Measurements from ENCODE around the gene PTPN20.

Gene PTPN20

DNA sequence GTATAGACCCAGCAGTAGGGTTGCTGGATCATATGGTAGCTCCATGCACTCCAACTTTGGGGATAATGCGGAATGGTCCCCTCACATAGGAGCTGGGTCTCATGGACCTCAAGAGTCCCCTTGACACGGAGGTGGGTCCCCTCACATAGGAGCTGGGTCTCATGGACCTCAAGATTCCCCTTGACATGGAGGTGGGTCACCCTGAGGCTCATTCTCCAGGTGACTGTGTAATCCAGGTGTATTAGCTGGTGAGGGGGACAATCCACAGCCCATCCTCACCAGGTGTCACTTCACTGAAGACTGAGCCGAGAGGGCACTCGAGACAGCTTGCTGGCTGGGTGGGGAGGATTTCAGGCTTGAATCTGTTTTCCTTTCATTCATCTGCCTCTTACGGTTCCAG lies 121.9 kb downstream of the PTPN20 start (continued):
- TF ChIP-seq, protein P1, sequence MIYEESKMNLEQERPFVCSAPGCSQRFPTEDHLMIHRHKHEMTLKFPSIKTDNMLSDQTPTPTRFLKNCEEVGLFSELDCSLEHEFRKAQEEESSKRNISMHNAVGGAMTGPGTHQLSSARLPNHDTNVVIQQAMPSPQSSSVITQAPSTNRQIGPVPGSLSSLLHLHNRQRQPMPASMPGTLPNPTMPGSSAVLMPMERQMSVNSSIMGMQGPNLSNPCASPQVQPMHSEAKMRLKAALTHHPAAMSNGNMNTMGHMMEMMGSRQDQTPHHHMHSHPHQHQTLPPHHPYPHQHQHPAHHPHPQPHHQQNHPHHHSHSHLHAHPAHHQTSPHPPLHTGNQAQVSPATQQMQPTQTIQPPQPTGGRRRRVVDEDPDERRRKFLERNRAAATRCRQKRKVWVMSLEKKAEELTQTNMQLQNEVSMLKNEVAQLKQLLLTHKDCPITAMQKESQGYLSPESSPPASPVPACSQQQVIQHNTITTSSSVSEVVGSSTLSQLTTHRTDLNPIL (CRISPR knock-in tag; IDR thresholded peaks at IDR 0.05; ENCODE audit: low read depth): no peak

DNA sequence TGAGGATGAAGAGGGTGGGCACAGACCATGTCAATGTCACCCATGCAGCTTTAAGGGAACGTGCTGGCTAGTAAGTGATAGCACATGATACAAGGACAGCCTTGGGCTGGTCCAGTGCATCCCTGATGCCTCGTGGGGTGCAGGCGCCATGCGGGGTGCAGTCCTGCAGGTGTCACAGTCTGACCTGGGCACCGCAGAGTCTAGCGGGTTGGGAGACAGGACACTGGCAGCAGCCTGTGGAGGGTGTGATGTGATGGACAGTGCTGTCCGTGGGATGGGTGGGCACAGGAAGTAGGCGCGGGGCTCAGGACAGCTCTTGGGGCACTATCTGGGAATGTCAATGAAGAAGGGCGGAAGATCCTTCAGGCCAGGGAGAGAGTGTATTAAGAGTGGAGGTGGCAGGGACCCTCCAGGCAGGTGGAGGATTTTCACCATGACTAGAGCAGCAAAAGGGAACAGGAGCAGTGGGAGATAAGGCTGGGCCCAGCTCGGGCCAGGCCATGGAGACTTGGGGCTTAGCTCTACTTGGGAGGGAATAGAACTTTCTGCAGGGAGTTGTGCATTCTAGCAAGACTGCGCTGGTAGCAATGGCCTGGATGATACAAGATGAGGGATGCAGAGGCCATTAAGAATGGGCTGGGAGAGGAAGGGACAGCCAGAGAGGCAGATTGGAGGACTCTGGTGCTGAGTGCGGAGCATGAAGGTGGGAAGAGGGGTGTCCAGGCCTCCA lies 122.5 kb downstream of the PTPN20 start:
- no peak for ATAC-seq
- no peak for TF ChIP-seq TOX (CRISPR knock-in tag; IDR thresholded peaks at IDR 0.05; ENCODE audit: borderline replicate concordance)
- no peak for TF ChIP-seq PPARA (CRISPR knock-in tag; IDR thresholded peaks at IDR 0.05; ENCODE audit: borderline replicate concordance)
- TF ChIP-seq, protein P2, sequence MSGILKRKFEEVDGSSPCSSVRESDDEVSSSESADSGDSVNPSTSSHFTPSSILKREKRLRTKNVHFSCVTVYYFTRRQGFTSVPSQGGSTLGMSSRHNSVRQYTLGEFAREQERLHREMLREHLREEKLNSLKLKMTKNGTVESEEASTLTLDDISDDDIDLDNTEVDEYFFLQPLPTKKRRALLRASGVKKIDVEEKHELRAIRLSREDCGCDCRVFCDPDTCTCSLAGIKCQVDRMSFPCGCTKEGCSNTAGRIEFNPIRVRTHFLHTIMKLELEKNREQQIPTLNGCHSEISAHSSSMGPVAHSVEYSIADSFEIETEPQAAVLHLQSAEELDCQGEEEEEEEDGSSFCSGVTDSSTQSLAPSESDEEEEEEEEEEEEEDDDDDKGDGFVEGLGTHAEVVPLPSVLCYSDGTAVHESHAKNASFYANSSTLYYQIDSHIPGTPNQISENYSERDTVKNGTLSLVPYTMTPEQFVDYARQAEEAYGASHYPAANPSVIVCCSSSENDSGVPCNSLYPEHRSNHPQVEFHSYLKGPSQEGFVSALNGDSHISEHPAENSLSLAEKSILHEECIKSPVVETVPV (CRISPR knock-in tag; IDR thresholded peaks at IDR 0.05): no peak
- TF ChIP-seq, protein P3, sequence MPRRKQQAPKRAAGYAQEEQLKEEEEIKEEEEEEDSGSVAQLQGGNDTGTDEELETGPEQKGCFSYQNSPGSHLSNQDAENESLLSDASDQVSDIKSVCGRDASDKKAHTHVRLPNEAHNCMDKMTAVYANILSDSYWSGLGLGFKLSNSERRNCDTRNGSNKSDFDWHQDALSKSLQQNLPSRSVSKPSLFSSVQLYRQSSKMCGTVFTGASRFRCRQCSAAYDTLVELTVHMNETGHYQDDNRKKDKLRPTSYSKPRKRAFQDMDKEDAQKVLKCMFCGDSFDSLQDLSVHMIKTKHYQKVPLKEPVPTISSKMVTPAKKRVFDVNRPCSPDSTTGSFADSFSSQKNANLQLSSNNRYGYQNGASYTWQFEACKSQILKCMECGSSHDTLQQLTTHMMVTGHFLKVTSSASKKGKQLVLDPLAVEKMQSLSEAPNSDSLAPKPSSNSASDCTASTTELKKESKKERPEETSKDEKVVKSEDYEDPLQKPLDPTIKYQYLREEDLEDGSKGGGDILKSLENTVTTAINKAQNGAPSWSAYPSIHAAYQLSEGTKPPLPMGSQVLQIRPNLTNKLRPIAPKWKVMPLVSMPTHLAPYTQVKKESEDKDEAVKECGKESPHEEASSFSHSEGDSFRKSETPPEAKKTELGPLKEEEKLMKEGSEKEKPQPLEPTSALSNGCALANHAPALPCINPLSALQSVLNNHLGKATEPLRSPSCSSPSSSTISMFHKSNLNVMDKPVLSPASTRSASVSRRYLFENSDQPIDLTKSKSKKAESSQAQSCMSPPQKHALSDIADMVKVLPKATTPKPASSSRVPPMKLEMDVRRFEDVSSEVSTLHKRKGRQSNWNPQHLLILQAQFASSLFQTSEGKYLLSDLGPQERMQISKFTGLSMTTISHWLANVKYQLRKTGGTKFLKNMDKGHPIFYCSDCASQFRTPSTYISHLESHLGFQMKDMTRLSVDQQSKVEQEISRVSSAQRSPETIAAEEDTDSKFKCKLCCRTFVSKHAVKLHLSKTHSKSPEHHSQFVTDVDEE (CRISPR knock-in tag; IDR thresholded peaks at IDR 0.05): no peak
- no peak for TF ChIP-seq GLIS3 (CRISPR knock-in tag; IDR thresholded peaks at IDR 0.05)

DNA sequence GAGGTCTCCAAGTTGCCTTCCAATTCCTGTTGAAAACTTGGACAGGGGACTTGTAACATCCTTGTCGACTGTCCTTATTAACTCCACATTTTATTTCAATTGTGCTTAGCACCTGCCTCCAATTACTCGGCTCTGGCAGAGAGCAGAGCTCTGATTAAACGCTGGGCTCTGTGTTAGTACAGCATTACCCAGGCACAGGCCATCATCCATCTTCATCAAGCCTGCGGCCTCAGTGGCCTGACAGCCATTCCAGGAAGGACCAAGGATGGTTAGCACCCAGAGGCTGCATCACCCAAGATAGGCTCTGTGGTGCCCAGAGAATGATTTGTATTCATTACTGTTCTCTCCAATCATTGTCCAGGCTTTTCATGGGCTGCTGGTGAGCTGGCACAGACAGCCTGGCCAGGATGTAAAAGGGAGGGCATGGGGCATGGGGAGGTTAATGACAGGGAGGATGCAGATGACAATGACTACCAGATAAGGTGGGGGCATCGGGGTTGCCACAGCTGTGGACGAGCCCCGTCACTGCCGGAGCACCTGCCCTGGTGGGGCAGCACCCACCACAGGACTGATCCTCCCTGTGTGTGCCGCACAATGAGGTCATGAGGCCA lies 123.3 kb downstream of the PTPN20 start:
- ATAC-seq: peak; percentile 77
- TF ChIP-seq ISL1 (CRISPR knock-in tag; IDR thresholded peaks at IDR 0.05): no peak
- no peak for TF ChIP-seq TOX (CRISPR knock-in tag; IDR thresholded peaks at IDR 0.05; ENCODE audit: borderline replicate concordance)
- no peak for TF ChIP-seq ARNTL (CRISPR knock-in tag; IDR thresholded peaks at IDR 0.05; ENCODE audit: borderline replicate concordance, low read depth)
- TF ChIP-seq ZNF70 (CRISPR knock-in tag; IDR thresholded peaks at IDR 0.05): peak; percentile 99
- TF ChIP-seq, protein P2 (CRISPR knock-in tag; IDR thresholded peaks at IDR 0.05): 0 out of 2 replicates have a peak, but pooled peaks have one; percentile 40
- peak; percentile 97 for TF ChIP-seq TCF4 (CRISPR knock-in tag; IDR thresholded peaks at IDR 0.05; ENCODE audit: borderline replicate concordance)
- TF ChIP-seq, protein P3 (CRISPR knock-in tag; IDR thresholded peaks at IDR 0.05): peak; percentile 96

DNA sequence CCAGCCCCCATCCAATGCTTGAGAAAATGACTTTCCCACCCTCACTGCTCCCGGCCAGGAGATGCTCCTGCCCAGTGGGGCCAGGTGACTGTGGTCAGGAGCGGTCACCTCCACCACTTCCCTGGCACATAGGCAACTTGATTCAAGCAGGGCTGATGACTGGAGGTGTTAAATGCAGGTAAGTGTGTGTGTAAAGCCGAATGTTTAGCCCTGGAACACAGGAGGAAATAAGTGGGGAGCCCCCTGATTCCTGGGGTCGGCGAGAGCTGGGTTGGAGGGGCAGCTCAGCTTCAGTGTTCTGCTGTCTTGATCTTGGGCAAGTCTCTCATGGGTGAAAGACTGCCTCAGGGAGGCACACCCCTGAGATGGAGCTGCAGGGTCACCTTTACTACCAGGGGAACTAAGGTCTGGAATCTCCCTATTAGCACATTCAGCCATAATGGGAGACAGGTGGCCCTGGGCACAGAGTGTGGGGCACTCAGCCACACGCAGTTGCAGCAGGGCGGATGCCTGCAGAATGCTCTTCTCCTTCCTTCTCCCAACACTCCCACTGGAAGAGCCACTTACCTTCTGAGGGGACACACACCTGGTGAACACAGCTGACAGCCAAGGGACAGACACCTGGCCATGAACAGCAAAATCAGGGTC lies 124.1 kb downstream of the PTPN20 start:
- ATAC-seq: no peak
- TF ChIP-seq, protein P2 (CRISPR knock-in tag; IDR thresholded peaks at IDR 0.05): no peak
- TF ChIP-seq, protein P4, sequence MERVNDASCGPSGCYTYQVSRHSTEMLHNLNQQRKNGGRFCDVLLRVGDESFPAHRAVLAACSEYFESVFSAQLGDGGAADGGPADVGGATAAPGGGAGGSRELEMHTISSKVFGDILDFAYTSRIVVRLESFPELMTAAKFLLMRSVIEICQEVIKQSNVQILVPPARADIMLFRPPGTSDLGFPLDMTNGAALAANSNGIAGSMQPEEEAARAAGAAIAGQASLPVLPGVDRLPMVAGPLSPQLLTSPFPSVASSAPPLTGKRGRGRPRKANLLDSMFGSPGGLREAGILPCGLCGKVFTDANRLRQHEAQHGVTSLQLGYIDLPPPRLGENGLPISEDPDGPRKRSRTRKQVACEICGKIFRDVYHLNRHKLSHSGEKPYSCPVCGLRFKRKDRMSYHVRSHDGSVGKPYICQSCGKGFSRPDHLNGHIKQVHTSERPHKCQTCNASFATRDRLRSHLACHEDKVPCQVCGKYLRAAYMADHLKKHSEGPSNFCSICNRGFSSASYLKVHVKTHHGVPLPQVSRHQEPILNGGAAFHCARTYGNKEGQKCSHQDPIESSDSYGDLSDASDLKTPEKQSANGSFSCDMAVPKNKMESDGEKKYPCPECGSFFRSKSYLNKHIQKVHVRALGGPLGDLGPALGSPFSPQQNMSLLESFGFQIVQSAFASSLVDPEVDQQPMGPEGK (CRISPR knock-in tag; IDR thresholded peaks at IDR 0.05; ENCODE audit: borderline replicate concordance): no peak
- TF ChIP-seq ARNTL (CRISPR knock-in tag; IDR thresholded peaks at IDR 0.05; ENCODE audit: borderline replicate concordance, low read depth) (no peak), PPARA (CRISPR knock-in tag; IDR thresholded peaks at IDR 0.05; ENCODE audit: borderline replicate concordance) (no peak), POU6F1 (CRISPR knock-in tag; IDR thresholded peaks at IDR 0.05; ENCODE audit: borderline replicate concordance, low read depth) (no peak), OSR1 (CRISPR knock-in tag; IDR thresholded peaks at IDR 0.05) (no peak), ISL1 (CRISPR knock-in tag; IDR thresholded peaks at IDR 0.05) (no peak)
- TF ChIP-seq, protein P1 (CRISPR knock-in tag; IDR thresholded peaks at IDR 0.05; ENCODE audit: low read depth): no peak

All from SK-N-SH treated with all-trans-retinoic acid at 6 μM for 48 hours (cell line).